ENCODE results near the gene ODAD4. TPM values are rescaled to one million over a fixed set of nuclear protein-coding genes. Genes with fewer than 3 reads are reported as not detected.

The ODAD4 gene
- total RNA-seq, 1 donor from 2014 or later = 0.98 TPM

GRCh38 chr17:41891135-41892020 lies 39.0 kb upstream of the ODAD4 start:
- Mint-ChIP-seq H3K27me3 (ENCODE audit: low read depth, unreplicated experiment) (no peaks in the 10 kb centered on the region), H3K27ac (ENCODE audit: unreplicated experiment) (no peak overlapping the region)

GRCh38 chr17:41892021-41892376 lies 38.4 kb upstream of the ODAD4 start:
- Mint-ChIP-seq H3K36me3 (ENCODE audit: low read depth, unreplicated experiment) (peaks cover 19% of the 10 kb centered on the region), H3K4me1 (ENCODE audit: low read depth, unreplicated experiment) (peaks cover 21% of the 10 kb centered on the region), H3K9me3 (ENCODE audit: unreplicated experiment) (no peaks in the 10 kb centered on the region), H3K27me3 (ENCODE audit: low read depth, unreplicated experiment) (no peaks in the 10 kb centered on the region), H3K27ac (ENCODE audit: unreplicated experiment) (no peak overlapping the region), H3K4me3 (ENCODE audit: unreplicated experiment) (no peak overlapping the region)
- Histone ChIP-seq H3K36me3 (ENCODE audit: insufficient read depth, low read length) (peaks cover 75% of the 10 kb centered on the region), H4K20me1 (ENCODE audit: insufficient read depth, low read length) (peaks cover 88% of the 10 kb centered on the region), H3K4me3 (ENCODE audit: insufficient read depth, low read depth, low read length) (no peak overlapping the region), H3K4me2 (ENCODE audit: low read length) (no peak overlapping the region), H3K9ac (ENCODE audit: low read length) (no peak overlapping the region), H3K27me3 (ENCODE audit: insufficient read depth, low read length) (no peaks in the 10 kb centered on the region), H3K79me2 (ENCODE audit: insufficient read depth, low read length) (peaks cover 61% of the 10 kb centered on the region), H3K27ac (ENCODE audit: low read depth, low read length) (no peak overlapping the region), H2AFZ (ENCODE audit: low read depth, low read length) (no peak overlapping the region), H3K4me1 (ENCODE audit: insufficient read depth, low read length) (peaks cover 14% of the 10 kb centered on the region), H3K9me3 (ENCODE audit: insufficient read depth, low read depth, low read length) (no peaks in the 10 kb centered on the region)
- FAIRE-seq = no peak
- TF ChIP-seq, protein P1, sequence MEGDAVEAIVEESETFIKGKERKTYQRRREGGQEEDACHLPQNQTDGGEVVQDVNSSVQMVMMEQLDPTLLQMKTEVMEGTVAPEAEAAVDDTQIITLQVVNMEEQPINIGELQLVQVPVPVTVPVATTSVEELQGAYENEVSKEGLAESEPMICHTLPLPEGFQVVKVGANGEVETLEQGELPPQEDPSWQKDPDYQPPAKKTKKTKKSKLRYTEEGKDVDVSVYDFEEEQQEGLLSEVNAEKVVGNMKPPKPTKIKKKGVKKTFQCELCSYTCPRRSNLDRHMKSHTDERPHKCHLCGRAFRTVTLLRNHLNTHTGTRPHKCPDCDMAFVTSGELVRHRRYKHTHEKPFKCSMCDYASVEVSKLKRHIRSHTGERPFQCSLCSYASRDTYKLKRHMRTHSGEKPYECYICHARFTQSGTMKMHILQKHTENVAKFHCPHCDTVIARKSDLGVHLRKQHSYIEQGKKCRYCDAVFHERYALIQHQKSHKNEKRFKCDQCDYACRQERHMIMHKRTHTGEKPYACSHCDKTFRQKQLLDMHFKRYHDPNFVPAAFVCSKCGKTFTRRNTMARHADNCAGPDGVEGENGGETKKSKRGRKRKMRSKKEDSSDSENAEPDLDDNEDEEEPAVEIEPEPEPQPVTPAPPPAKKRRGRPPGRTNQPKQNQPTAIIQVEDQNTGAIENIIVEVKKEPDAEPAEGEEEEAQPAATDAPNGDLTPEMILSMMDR (IDR thresholded peaks at IDR 0.05; ENCODE audit: insufficient read depth, low read depth, low read length) = no peak
- no peak for TF ChIP-seq EZH2 (IDR thresholded peaks at IDR 0.05; ENCODE audit: insufficient read depth, low read length)
- DNase-seq (ENCODE audit: low read depth) = no peak

More at GRCh38 chr17:41891135-41892020, 39.0 kb upstream of the ODAD4 start:
- Histone ChIP-seq H3K36me3 (ENCODE audit: insufficient read depth, low read length) (peaks cover 74% of the 10 kb centered on the region), H4K20me1 (ENCODE audit: insufficient read depth, low read length) (peaks cover 88% of the 10 kb centered on the region), H2AFZ (ENCODE audit: low read depth, low read length) (no peak overlapping the region), H3K27me3 (ENCODE audit: insufficient read depth, low read length) (no peaks in the 10 kb centered on the region), H3K4me3 (ENCODE audit: insufficient read depth, low read depth, low read length) (no peak overlapping the region), H3K79me2 (ENCODE audit: insufficient read depth, low read length) (peaks cover 57% of the 10 kb centered on the region), H3K4me1 (ENCODE audit: insufficient read depth, low read length) (peaks cover 14% of the 10 kb centered on the region), H3K4me2 (ENCODE audit: low read length) (no peak overlapping the region), H3K9me3 (ENCODE audit: insufficient read depth, low read depth, low read length) (no peaks in the 10 kb centered on the region), H3K9ac (ENCODE audit: low read length) (no peak overlapping the region), H3K27ac (ENCODE audit: low read depth, low read length) (no peak overlapping the region)
- Mint-ChIP-seq H3K9me3 (ENCODE audit: unreplicated experiment) (no peaks in the 10 kb centered on the region), H3K4me1 (ENCODE audit: low read depth, unreplicated experiment) (peaks cover 20% of the 10 kb centered on the region), H3K36me3 (ENCODE audit: low read depth, unreplicated experiment) (peaks cover 17% of the 10 kb centered on the region), H3K4me3 (ENCODE audit: unreplicated experiment) (no peak overlapping the region)
- TF ChIP-seq, protein P1 (IDR thresholded peaks at IDR 0.05; ENCODE audit: insufficient read depth, low read depth, low read length) = no peak
- no peak for TF ChIP-seq EZH2 (IDR thresholded peaks at IDR 0.05; ENCODE audit: insufficient read depth, low read length)
- DNase-seq (ENCODE audit: low read depth) (no peak), FAIRE-seq (no peak)

GRCh38 chr17:41893384-41893783 lies 37.0 kb upstream of the ODAD4 start:
- no peak overlapping the region for H3K27ac Mint-ChIP-seq (ENCODE audit: unreplicated experiment)
- no peak for FAIRE-seq
- no peak overlapping the region for H3K4me3 ChIP-seq (ENCODE audit: insufficient read depth, low read depth, low read length)

More at GRCh38 chr17:41893384-41893783, 37.0 kb upstream of the ODAD4 start:
- Histone ChIP-seq H4K20me1 (ENCODE audit: insufficient read depth, low read length) (peaks cover 82% of the 10 kb centered on the region), H3K27ac (ENCODE audit: low read depth, low read length) (no peak overlapping the region), H3K9me3 (ENCODE audit: insufficient read depth, low read depth, low read length) (no peaks in the 10 kb centered on the region), H3K27me3 (ENCODE audit: insufficient read depth, low read length) (no peaks in the 10 kb centered on the region), H3K36me3 (ENCODE audit: insufficient read depth, low read length) (peaks cover 78% of the 10 kb centered on the region), H3K9ac (ENCODE audit: low read length) (no peak overlapping the region), H3K79me2 (ENCODE audit: insufficient read depth, low read length) (peaks cover 55% of the 10 kb centered on the region), H2AFZ (ENCODE audit: low read depth, low read length) (no peak overlapping the region), H3K4me1 (ENCODE audit: insufficient read depth, low read length) (peaks cover 14% of the 10 kb centered on the region), H3K4me2 (ENCODE audit: low read length) (no peak overlapping the region)
- peaks cover 16% of the 10 kb centered on the region for H3K36me3 Mint-ChIP-seq (ENCODE audit: low read depth, unreplicated experiment)
- DNase-seq (ENCODE audit: low read depth) = no peak
- no peak overlapping the region for H3K4me3 Mint-ChIP-seq (ENCODE audit: unreplicated experiment)
- TF ChIP-seq, protein P1 (IDR thresholded peaks at IDR 0.05; ENCODE audit: insufficient read depth, low read depth, low read length) = no peak
- no peak for TF ChIP-seq EZH2 (IDR thresholded peaks at IDR 0.05; ENCODE audit: insufficient read depth, low read length)
- H3K27me3 Mint-ChIP-seq (ENCODE audit: low read depth, unreplicated experiment) = no peaks in the 10 kb centered on the region
- H3K4me1 Mint-ChIP-seq (ENCODE audit: low read depth, unreplicated experiment) = peaks cover 21% of the 10 kb centered on the region
- H3K9me3 Mint-ChIP-seq (ENCODE audit: unreplicated experiment) = no peaks in the 10 kb centered on the region
